ENCODE results near the gene C1QTNF8.

DNA sequence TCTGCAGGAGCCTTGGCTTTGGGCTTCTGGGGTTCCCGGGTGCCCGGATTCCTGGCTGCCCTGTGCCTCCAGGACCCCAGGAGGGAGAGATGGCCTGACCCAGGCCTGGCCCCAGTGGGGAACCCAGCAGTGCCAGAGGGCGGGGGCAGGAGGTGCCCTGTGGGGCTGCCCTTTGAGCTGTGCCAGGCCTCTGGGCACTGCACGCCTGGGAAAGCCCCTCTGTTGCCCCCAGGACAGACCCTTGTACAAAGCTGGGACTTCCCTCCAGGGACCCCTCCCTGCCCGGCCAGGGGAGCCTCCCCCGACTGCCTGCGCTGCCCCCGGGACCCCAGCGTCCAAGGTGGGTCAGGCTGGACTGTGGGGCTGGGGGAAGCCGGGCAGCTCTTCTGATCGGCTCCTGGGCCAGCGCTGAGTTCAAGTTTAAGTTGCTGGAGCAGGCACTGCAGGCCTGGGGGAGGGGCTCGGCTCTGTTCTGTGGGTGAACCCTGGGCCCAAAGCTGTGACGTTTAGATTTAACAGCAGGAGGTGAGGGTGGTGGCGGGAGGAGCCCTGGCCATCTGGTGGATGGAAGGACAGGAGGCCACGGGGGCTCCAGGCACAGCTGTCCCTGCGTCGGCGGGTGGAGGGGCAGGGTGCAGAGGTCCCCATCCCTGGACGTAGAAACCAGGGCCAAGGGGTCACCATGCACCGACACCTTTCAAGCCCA, 27.6 kb upstream of the C1QTNF8 start:
- TF ChIP-seq POLR2AphosphoS5 (IDR thresholded peaks at IDR 0.05; ENCODE audit: low read depth, low read length) (no peak), POLR2A (IDR thresholded peaks at IDR 0.05; ENCODE audit: low read depth, low read length) (no peak)

Data from GM12892 (cell line).